HepG2 (cell line): ENCODE results near the gene CACNA1I. TPM values are rescaled to one million over a fixed set of nuclear protein-coding genes. Genes with fewer than 3 reads are reported as not detected.

Experiments used
- ARNT2 ChIP-seq: sonication (generic); formaldehyde crosslinking; IDR thresholded peaks from 2 replicates; pipeline ENCODE4 v1.8.0; 2022; ENCODE audit warnings: mild to moderate bottlenecking, low read depth, missing genetic modification reagents, moderate library complexity
- ATF4 ChIP-seq, 2 experiments: fragments of 450-650 bp in 1 of 2; sonication (generic) in 1 of 2; formaldehyde crosslinking; IDR thresholded peaks; 2 replicates each; pipeline versions ENCODE4 v1.5.0 to v1.8.0; 2020 to 2022; ENCODE audit warnings: mild to moderate bottlenecking in 1 of 2, missing genetic modification reagents in 1 of 2
- BRF2 ChIP-seq: sonication (generic); formaldehyde crosslinking; IDR thresholded peaks from 2 replicates; pipeline ENCODE4 v1.8.1; 2022; ENCODE audit warnings: mild to moderate bottlenecking, missing genetic modification reagents
- CCAR2 ChIP-seq: fragments of 200-400 bp; formaldehyde crosslinking; optimal IDR thresholded peaks from 2 replicates; pipeline ENCODE3; 2018; ENCODE audit warnings: low read depth, mild to moderate bottlenecking, low read length, moderate library complexity
- HDAC2 ChIP-seq: sonication (generic); formaldehyde crosslinking; IDR thresholded peaks from 2 replicates; pipeline ENCODE4 v1.4.0; 2020; ENCODE audit warnings: missing genetic modification reagents
- IKZF1 ChIP-seq: fragments of 450-650 bp; IDR thresholded peaks from 2 replicates; pipeline ENCODE4 v1.7.1; 2016
- KMT2A ChIP-seq: sonication (generic); formaldehyde crosslinking; IDR thresholded peaks from 2 replicates; pipeline ENCODE4 v1.4.0; 2020; ENCODE audit warnings: missing genetic modification reagents
- NFE2L2 ChIP-seq: fragments of 150-350 bp; IDR thresholded peaks from 2 replicates; pipeline ENCODE4 v1.6.1; 2014; ENCODE audit warnings: low read length
- PAXIP1 ChIP-seq: sonication (generic); formaldehyde crosslinking; conservative IDR thresholded peaks from 2 replicates; pipeline ENCODE4 v1.4.0; 2020; ENCODE audit warnings: mild to moderate bottlenecking, missing genetic modification reagents, moderate library complexity
- PITX1 ChIP-seq: sonication (generic); formaldehyde crosslinking; IDR thresholded peaks from 2 replicates; pipeline ENCODE4 v1.5.1; 2020; ENCODE audit warnings: mild to moderate bottlenecking, missing genetic modification reagents
- REL ChIP-seq: sonication (generic); formaldehyde crosslinking; conservative IDR thresholded peaks from 2 replicates; pipeline ENCODE4 v1.8.0; 2022; ENCODE audit warnings: mild to moderate bottlenecking, missing genetic modification reagents, moderate library complexity
- SMAD1 ChIP-seq: sonication (generic); formaldehyde crosslinking; IDR thresholded peaks from 2 replicates; pipeline ENCODE4 v1.4.0; 2020; ENCODE audit warnings: missing genetic modification reagents, low read depth, mild to moderate bottlenecking, borderline replicate concordance
- SMARCE1 ChIP-seq: fragments of 450-650 bp; IDR thresholded peaks from 2 replicates; pipeline ENCODE4 v1.6.1; 2017; ENCODE audit warnings: borderline replicate concordance
- ZBTB25 ChIP-seq: IDR thresholded peaks from 2 replicates; pipeline ENCODE4 v1.6.1; 2018; ENCODE audit warnings: missing genetic modification reagents
- ZNF264 ChIP-seq: sonication (generic); formaldehyde crosslinking; IDR thresholded peaks from 2 replicates; pipeline ENCODE4 v1.4.0; 2020; ENCODE audit warnings: missing genetic modification reagents
- ZNF296 ChIP-seq: sonication (generic); formaldehyde crosslinking; conservative IDR thresholded peaks from 2 replicates; pipeline ENCODE4 v1.5.0; 2020; ENCODE audit warnings: mild to moderate bottlenecking, missing genetic modification reagents
- ZNF563 ChIP-seq: sonication (generic); formaldehyde crosslinking; IDR thresholded peaks from 2 replicates; pipeline ENCODE4 v1.8.0; 2022; ENCODE audit warnings: mild to moderate bottlenecking, moderate library complexity, missing genetic modification reagents
- ZNF614 ChIP-seq: IDR thresholded peaks from 2 replicates; pipeline ENCODE4 v1.6.1; 2018; ENCODE audit warnings: missing biosample characterization, missing genetic modification reagents, inconsistent platforms, borderline replicate concordance
- ZNF775 ChIP-seq: sonication (generic); formaldehyde crosslinking; IDR thresholded peaks from 2 replicates; pipeline ENCODE4 v1.4.0; 2020; ENCODE audit warnings: missing genetic modification reagents, mild to moderate bottlenecking, moderate library complexity, borderline replicate concordance
- ZNF780A ChIP-seq: sonication (generic); formaldehyde crosslinking; IDR thresholded peaks from 2 replicates; pipeline ENCODE4 v1.8.0; 2022; ENCODE audit warnings: mild to moderate bottlenecking, missing genetic modification reagents, moderate library complexity
- polyA plus RNA-seq, 8 experiments: library from polyadenylated mRNA; depleted of rRNA in 3 of 8; stranded (reverse) in 7 of 8; unstranded in 1 of 8; fragments of >200 nt; fragmentation: Illumina TruSeq in 4 of 8; extraction: Trizol in 4 of 8; gene quantifications; 2 replicates each; pipeline versions ENCODE4 v1.2.1 to v1.2.3, GENCODE V29; 2011 to 2016; ENCODE audit warnings: low read depth in 4 of 8, missing spikeins in 1 of 8, mixed read lengths in 1 of 8; ENCODE audit not compliant: insufficient read depth in 1 of 8
- total RNA-seq, 5 experiments: library from RNA; depleted of rRNA; stranded (reverse); fragments of >200 nt; fragmentation: Illumina TruSeq; extraction: Trizol; gene quantifications; 2 replicates each; pipeline ENCODE4 v1.2.3, GENCODE V29; 2016; ENCODE audit warnings: low read depth in 1 of 5

The CACNA1I gene
- total and polyA plus RNA-seq, 2 of the 13 experiments (the other 11 are each of a cell fraction or from before 2014, with no cell fraction given) = not detected

- TF ChIP-seq PAXIP1 (CRISPR knock-in tag) (no peak), SMARCE1 (no peak), CCAR2 (no peak), REL (no peak), PITX1 (no peak), ZNF264 (peak; percentile 93), ATF4 (CRISPR knock-in tag; IDR thresholded peaks at IDR 0.05) (peak in 1 of 2 experiments; percentile 57; a peak in 1 of 4 replicates), ZNF563 (CRISPR knock-in tag) (peak; percentile 87), ZBTB25 (CRISPR knock-in tag) (peak; percentile 89), ZNF775 (CRISPR knock-in tag) (no peak), ZNF296 (0 out of 2 replicates have a peak, but pooled peaks have one; percentile 68), NFE2L2 (no peak), IKZF1 (no peak), ZNF614 (no peak), KMT2A (CRISPR knock-in tag) (no peak), BRF2 (no peak), HDAC2 (CRISPR knock-in tag) (peak; percentile 89), SMAD1 (no peak), ZNF780A (CRISPR knock-in tag) (peak; percentile 71; the same call in 1 of the 2 replicates), ARNT2 (CRISPR knock-in tag) (peak; percentile 88)
Measured at GRCh38 chr22:39545386-39546365, 24.9 kb upstream of the CACNA1I start (continued).
